Peyer's patch (tissue), 4 donors: ENCODE results near the gene LAGE3.

Experiments used
- POLR2A ChIP-seq, 2 donors: fragments of 450-650 bp; IDR thresholded peaks; one replicate each; pipeline ENCODE4 v1.5.1; 2017; ENCODE audit warnings: antibody characterized with exemption in 2 of 2, mild to moderate bottlenecking in 2 of 2, moderate library complexity in 2 of 2
- TF ChIP-seq, protein P1 (sequence below), 6 experiments: fragments of 450-650 bp in 4 of 6; fragments of 200-600 bp in 2 of 6; sonication (generic) in 1 of 6; IDR thresholded peaks; one replicate each; pipeline ENCODE4 v1.5.1; 2017 to 2019; ENCODE audit warnings: antibody characterized with exemption in 6 of 6, mild to moderate bottlenecking in 3 of 6, moderate library complexity in 1 of 6

GRCh38 chrX:154482786-154483185 lies 3.7 kb upstream of the LAGE3 start:
- TF ChIP-seq, protein P1, sequence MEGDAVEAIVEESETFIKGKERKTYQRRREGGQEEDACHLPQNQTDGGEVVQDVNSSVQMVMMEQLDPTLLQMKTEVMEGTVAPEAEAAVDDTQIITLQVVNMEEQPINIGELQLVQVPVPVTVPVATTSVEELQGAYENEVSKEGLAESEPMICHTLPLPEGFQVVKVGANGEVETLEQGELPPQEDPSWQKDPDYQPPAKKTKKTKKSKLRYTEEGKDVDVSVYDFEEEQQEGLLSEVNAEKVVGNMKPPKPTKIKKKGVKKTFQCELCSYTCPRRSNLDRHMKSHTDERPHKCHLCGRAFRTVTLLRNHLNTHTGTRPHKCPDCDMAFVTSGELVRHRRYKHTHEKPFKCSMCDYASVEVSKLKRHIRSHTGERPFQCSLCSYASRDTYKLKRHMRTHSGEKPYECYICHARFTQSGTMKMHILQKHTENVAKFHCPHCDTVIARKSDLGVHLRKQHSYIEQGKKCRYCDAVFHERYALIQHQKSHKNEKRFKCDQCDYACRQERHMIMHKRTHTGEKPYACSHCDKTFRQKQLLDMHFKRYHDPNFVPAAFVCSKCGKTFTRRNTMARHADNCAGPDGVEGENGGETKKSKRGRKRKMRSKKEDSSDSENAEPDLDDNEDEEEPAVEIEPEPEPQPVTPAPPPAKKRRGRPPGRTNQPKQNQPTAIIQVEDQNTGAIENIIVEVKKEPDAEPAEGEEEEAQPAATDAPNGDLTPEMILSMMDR (IDR thresholded peaks at IDR 0.05), result no peak
- TF ChIP-seq POLR2A (IDR thresholded peaks at IDR 0.05), result no peak
